Fibroblast of villous mesenchyme (primary cell): ENCODE data around the gene C3AR1. TPM values are rescaled to one million over a fixed set of nuclear protein-coding genes. Genes with fewer than 3 reads are reported as not detected.
A peak's percentile ranks its signal among the peaks of the same experiment; 100 is the strongest.
"Not testable (repeated sequence)": the region's sequence is repeated elsewhere in the genome, so short reads cannot be mapped to it uniquely, and the experiment has no call there.

Experiments used
- DNase-seq: peaks from one replicate; pipeline ENCODE4 v3.0.0-alpha.2; 2010; ENCODE audit warnings: low read depth
- H3K4me3 ChIP-seq: 2 replicates; pipeline ENCODE4 v1.5.1; 2011; ENCODE audit warnings: low read depth, mild to moderate bottlenecking, low read length
- total RNA-seq: library from RNA; depleted of rRNA; stranded (reverse); fragments of >200 nt; gene quantifications from 2 replicates; pipeline ENCODE4 v1.2.3, GENCODE V29; 2012
- TF ChIP-seq, protein P1 (sequence below): IDR thresholded peaks from 2 replicates; pipeline ENCODE4 v1.5.1; 2012; ENCODE audit warnings: low read depth, mild to moderate bottlenecking, low read length; ENCODE audit not compliant: insufficient read depth

The C3AR1 gene
- under 0.01 TPM in 2 replicates for total RNA-seq

DNA sequence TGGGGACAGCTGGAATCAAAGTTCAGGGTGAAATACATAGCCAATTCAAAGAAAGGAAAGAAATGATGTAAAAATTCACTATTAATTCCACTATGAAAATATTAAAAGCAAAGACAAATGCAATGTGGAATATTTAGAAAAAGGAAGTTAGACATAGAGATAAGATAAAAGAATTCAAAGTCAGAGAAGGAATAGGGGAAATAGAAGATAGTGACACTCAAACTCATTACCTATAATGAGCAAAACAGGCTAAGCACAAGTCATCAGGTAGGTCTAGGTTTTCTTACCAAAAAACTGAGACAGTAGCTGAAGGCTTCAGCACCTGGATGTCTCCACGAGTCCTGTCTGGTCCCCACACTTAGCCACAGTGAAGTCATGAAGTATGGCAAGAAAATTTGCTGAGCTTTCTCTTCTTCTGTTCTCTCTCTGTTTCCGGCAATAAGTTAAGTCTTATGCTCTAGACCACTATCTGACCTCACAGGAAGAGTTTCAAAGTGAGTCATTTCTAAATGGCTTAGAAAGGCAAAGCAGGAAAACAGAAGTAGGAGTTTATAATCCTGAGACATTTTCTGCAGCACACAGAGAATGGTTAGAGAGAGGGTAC lies at the start of gene C3AR1:
TSS of gene C3AR1 (minus strand) at position 369 of the 604 bp plus-strand sequence. CDS start 6,174 bp downstream, outside the sequence.
- DNase-seq, result peak; percentile 82
- H3K4me3 ChIP-seq, result no peak within 1 kb of the TSS
- TF ChIP-seq, protein P1, sequence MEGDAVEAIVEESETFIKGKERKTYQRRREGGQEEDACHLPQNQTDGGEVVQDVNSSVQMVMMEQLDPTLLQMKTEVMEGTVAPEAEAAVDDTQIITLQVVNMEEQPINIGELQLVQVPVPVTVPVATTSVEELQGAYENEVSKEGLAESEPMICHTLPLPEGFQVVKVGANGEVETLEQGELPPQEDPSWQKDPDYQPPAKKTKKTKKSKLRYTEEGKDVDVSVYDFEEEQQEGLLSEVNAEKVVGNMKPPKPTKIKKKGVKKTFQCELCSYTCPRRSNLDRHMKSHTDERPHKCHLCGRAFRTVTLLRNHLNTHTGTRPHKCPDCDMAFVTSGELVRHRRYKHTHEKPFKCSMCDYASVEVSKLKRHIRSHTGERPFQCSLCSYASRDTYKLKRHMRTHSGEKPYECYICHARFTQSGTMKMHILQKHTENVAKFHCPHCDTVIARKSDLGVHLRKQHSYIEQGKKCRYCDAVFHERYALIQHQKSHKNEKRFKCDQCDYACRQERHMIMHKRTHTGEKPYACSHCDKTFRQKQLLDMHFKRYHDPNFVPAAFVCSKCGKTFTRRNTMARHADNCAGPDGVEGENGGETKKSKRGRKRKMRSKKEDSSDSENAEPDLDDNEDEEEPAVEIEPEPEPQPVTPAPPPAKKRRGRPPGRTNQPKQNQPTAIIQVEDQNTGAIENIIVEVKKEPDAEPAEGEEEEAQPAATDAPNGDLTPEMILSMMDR, result no peak

DNA sequence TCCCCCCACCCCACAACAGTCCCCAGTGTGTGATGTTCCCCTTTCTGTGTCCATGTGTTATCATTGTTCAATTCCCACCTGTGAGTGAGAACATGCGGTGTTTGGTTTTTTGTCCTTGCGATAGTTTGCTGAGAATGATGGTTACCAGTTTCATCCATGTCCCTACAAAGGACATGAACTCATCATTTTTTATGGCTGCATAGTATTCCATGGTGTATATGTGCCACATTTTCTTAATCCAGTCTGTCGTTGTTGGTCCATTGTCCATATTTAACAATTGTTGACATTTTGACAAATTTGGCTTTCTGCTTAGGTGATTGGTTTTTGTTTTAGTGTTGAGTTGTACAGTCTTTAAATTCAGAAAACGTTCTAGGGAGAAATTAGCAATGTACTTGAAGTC lies 47.0 kb upstream of the C3AR1 start:
- H3K4me3 ChIP-seq, DNase-seq: not testable (repeated sequence)

DNA sequence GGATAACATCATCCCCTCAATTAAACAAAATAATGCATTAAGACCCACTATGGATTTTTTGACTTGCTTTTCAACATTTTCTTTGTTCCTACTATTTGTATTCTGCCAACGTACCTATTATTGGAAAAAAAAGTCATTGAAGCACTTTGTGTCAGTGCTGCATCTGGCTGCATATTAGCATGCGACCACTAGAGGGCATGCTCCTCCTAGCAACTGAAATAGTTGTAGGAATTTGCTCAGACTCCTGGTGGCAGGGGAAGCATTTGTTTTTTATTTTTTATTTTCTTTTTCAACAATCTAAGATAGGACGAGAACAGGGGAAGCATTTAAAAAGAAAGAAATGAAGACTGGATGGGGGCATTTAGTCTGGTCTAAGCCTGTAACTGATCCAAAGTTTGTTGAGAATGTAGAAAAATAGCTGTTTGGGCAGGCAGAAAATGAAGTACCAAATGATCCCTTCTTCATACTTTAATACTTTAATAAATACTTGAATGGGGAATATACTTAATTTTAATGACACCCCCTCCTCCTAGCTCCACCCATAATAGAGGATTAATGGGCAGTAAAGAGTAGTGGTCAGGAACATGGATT lies 42.7 kb upstream of the C3AR1 start:
- H3K4me3 ChIP-seq, result no peak overlapping the region
- DNase-seq, result peak; percentile 83
- TF ChIP-seq, protein P1, result peak; percentile 98

DNA sequence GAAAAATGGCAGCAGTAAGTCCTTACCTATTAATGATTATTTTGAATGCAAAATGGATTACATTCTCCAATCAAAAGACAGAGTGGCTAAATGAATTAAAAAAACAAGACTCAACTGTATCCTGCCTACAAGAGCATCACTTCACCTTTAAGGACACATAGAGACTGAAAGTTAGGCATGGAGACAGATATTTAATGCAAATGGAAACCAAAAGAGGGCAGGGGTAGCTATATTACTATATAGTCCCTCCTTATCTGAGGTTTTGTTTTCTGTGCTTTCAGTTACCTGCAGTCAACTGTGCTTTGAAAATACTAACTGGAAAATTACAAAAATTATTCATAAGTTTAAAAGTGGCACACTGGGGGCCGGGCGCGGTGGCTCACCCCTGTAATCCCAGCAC lies 33.1 kb upstream of the C3AR1 start:
- DNase-seq, result no peak
- TF ChIP-seq, protein P1, result no peak
- no peak overlapping the region for H3K4me3 ChIP-seq

DNA sequence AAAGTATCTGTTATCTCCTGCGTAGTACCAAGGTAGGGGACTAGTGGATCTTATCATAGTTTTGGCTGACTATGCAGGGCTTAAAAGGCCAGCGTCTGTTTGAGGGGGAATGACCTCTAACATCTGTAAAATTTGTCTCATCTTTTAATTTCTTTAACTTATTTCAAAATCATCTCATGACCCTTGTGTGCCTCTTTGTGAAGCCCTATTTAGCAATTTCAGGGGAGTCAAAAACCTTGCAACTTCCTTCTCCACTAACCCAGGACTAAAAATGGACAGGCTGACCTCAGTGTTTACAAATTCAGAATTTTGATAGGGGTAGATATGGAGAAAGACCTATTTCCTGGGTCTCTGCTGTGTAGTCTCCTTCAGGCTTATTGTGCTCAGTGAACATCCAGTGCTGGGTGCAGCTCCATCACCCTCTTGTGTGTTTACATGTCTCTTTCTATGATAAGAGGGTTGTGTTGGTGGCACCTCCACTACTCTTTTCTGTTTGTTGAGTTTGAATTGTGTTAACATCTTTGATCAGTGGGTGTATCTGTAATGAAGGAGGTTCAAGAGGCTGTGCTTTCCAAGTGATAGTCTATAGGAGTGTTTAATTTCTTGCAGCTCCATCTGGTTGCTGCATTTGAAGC lies 30.2 kb upstream of the C3AR1 start:
- no peak overlapping the region for H3K4me3 ChIP-seq
- TF ChIP-seq, protein P1, result no peak
- no peak for DNase-seq

DNA sequence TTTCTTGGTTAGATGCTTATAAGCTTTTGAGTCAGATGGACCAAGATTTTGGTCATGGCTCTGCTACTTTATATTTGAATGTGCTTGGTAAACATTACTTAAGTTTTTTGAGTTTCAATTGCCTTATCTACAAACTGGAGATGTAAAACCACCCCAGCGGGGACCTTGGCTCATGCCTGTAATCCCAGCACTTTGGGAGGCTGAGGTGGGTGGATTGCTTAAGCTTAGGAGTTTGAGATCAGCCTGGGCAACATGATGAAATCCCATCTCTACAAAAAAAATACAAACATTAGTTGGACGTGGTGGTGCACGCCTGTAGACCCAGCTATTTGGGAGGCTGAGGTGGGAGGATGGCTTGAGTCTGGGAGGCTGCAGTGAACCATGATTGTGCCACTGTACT lies 27.1 kb upstream of the C3AR1 start:
- no peak for DNase-seq
- no peak overlapping the region for H3K4me3 ChIP-seq
- TF ChIP-seq, protein P1, result no peak

DNA sequence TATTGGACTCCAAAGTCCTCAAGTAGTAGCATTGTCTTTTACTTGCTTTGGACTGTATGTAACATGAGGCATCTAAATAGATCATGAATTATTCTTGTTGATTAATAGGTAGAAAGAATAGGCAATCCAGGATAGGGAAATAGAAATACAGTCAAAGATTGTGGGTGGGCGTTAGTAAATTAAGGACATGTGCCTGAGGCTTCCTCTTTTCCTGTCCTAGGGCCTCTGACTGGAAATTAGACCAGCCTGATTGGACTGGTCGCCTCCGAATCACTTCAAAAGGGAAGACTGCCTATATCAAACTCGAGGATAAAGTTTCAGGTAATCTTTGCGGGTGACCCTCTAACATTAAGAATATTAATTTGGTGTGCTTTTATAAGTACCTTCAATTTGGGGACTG lies 23.6 kb upstream of the C3AR1 start:
- TF ChIP-seq, protein P1, result no peak
- no peak for DNase-seq

DNA sequence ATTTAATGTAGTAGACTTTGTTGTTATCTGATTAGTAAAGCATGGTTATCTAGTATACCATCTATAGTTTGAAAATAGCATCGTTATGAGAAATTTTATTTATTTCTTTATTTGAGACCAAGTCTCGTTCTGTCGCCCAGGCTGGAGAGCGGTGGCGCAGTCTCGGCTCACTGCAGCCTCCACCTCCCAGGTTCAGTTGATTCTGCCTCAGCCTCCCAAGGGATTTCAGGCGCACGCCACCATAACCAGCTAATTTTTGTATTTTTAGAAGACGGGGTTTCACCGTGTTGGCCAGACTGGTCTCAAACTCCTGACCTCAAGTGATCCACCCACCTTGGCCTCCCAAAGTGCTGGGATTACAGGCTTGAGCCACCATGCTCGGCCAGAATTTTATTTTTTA lies 23.1 kb upstream of the C3AR1 start:
- DNase-seq, H3K4me3 ChIP-seq: not testable (repeated sequence)

More for the DNA sequence above, 23.6 kb upstream of the C3AR1 start:
- no peak overlapping the region for H3K4me3 ChIP-seq
